GM12891 (cell line): Measurements from ENCODE around the gene EYA2.

Experiments used
- PAX5 ChIP-seq: IDR thresholded peaks from 2 replicates; pipeline ENCODE4 v1.6.1; 2011; ENCODE audit warnings: low read length, moderate library complexity, mild to moderate bottlenecking; ENCODE audit not compliant: insufficient read depth, severe bottlenecking
- POLR2A ChIP-seq: IDR thresholded peaks from 2 replicates; pipeline ENCODE4 v1.6.1; 2011; ENCODE audit warnings: low read depth, low read length, control low read depth
- POLR2AphosphoS5 ChIP-seq: IDR thresholded peaks from 2 replicates; pipeline ENCODE4 v1.6.1; 2011; ENCODE audit warnings: low read depth, low read length, control low read depth

DNA sequence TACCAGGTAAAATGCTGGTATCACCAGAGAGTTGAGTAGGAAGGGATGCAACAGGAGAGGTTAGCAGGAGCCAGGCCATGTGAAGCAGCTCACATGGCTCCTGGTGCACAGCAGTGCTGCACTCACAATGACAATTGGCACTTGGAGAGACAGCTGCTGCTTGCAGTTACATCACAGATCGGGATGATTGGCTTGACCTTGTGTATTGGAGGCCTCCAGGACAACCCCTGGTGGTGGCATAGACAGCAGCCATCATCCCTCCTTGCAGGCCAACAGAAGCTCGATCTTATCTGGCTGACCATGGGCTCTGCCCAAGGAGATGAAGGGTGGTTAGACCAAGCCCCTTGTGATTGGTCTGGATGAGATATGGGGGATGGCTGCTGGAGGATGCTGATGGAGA lies 73.0 kb downstream of the EYA2 start:
- no peak for TF ChIP-seq POLR2A
- TF ChIP-seq POLR2AphosphoS5 = no peak
- TF ChIP-seq PAX5 = no peak
